ENCODE measurements around the gene ESRRA. TPM values are rescaled to one million over a fixed set of nuclear protein-coding genes. Genes with fewer than 3 reads are reported as not detected.

Gene ESRRA
- 16.0 and 33.9 TPM in 2 replicates for total RNA-seq (2014; rRNA removed; shearing (Covaris generic); ENCODE audit: low replicate concordance)

- Histone ChIP-seq H3K4me1 (ENCODE audit: low read length) (peaks cover 37% of the 10 kb centered on the region), H3K79me2 (ENCODE audit: low read length) (peaks cover 32% of the 10 kb centered on the region), H3K4me3 (ENCODE audit: low read length) (peak within 1 kb of the TSS; percentile 85), H3K9me2 (replicated peaks; ENCODE audit: insufficient read depth, low read length) (no peaks in the 10 kb centered on the region), H3K9me3 (ENCODE audit: low read length) (no peaks in the 10 kb centered on the region), H2AFZ (ENCODE audit: low read length) (peak within 1 kb of the TSS; percentile 15; the same call in 1 of the 2 replicates), H3K36me3 (ENCODE audit: insufficient read depth, low read length) (peaks cover 7% of the 10 kb centered on the region; the same call in 1 of the 2 replicates), H3K9ac (ENCODE audit: low read length) (peak within 1 kb of the TSS; percentile 97), H4K20me1 (ENCODE audit: insufficient read depth, low read depth, low read length) (peaks cover 8% of the 10 kb centered on the region; the same call in 1 of the 2 replicates), H3K27me3 (ENCODE audit: low read length) (no peaks in the 10 kb centered on the region), H3K4me2 (ENCODE audit: low read depth, low read length, poor library complexity, severe bottlenecking) (peak within 1 kb of the TSS; percentile 93), H3K27ac (ENCODE audit: low read length) (peak within 1 kb of the TSS; percentile 96)
- DNase-seq: peak; percentile 100
Measured at GRCh38 chr11:64305075-64305690, at the start of gene ESRRA. Gene ESRRA (plus strand): TSS chr11:64305524. CDS start chr11:64307180, 1,656 bp downstream.

- H3K4me1 ChIP-seq (ENCODE audit: low read length): peaks cover 20% of the 10 kb centered on the region
- no peaks in the 10 kb centered on the region for H4K20me1 ChIP-seq (ENCODE audit: insufficient read depth, low read depth, low read length)
- DNase-seq: no peak
- no peaks in the 10 kb centered on the region for H3K9me3 ChIP-seq (ENCODE audit: low read length)
- H3K27me3 ChIP-seq (ENCODE audit: low read length): no peaks in the 10 kb centered on the region
- no peaks in the 10 kb centered on the region for H3K36me3 ChIP-seq (ENCODE audit: insufficient read depth, low read length)
- H3K4me3 ChIP-seq (ENCODE audit: low read length): no peak overlapping the region
- H3K79me2 ChIP-seq (ENCODE audit: low read length): peaks cover 7% of the 10 kb centered on the region; the same call in 1 of the 2 replicates
- H3K27ac ChIP-seq (ENCODE audit: low read length): no peak overlapping the region
- no peak overlapping the region for H3K4me2 ChIP-seq (ENCODE audit: low read depth, low read length, poor library complexity, severe bottlenecking)
- H3K9me2 ChIP-seq (replicated peaks; ENCODE audit: insufficient read depth, low read length): no peaks in the 10 kb centered on the region
- H2AFZ ChIP-seq (ENCODE audit: low read length): no peak overlapping the region
- H3K9ac ChIP-seq (ENCODE audit: low read length): no peak overlapping the region
Measured at GRCh38 chr11:64256300-64256699, 49.0 kb upstream of the ESRRA start.

- no peak overlapping the region for H3K9ac ChIP-seq (ENCODE audit: low read length)
- no peak overlapping the region for H3K4me2 ChIP-seq (ENCODE audit: low read depth, low read length, poor library complexity, severe bottlenecking)
- H2AFZ ChIP-seq (ENCODE audit: low read length): no peak overlapping the region
- H3K9me2 ChIP-seq (replicated peaks; ENCODE audit: insufficient read depth, low read length): no peaks in the 10 kb centered on the region
- H3K4me3 ChIP-seq (ENCODE audit: low read length): no peak overlapping the region
- no peak overlapping the region for H3K27ac ChIP-seq (ENCODE audit: low read length)
- no peaks in the 10 kb centered on the region for H4K20me1 ChIP-seq (ENCODE audit: insufficient read depth, low read depth, low read length)
- H3K36me3 ChIP-seq (ENCODE audit: insufficient read depth, low read length): no peaks in the 10 kb centered on the region
- no peak for DNase-seq
- H3K79me2 ChIP-seq (ENCODE audit: low read length): no peaks in the 10 kb centered on the region
- peaks cover 2% of the 10 kb centered on the region; the same call in 1 of the 2 replicates for H3K4me1 ChIP-seq (ENCODE audit: low read length)
- no peaks in the 10 kb centered on the region for H3K9me3 ChIP-seq (ENCODE audit: low read length)
- no peaks in the 10 kb centered on the region for H3K27me3 ChIP-seq (ENCODE audit: low read length)
Measured at GRCh38 chr11:64258356-64258755, 47.0 kb upstream of the ESRRA start.

- Histone ChIP-seq H3K4me3 (ENCODE audit: low read length) (no peak overlapping the region), H2AFZ (ENCODE audit: low read length) (no peak overlapping the region), H3K27ac (ENCODE audit: low read length) (no peak overlapping the region), H3K9me3 (ENCODE audit: low read length) (no peaks in the 10 kb centered on the region), H3K9ac (ENCODE audit: low read length) (no peak overlapping the region), H3K79me2 (ENCODE audit: low read length) (no peaks in the 10 kb centered on the region), H3K4me1 (ENCODE audit: low read length) (no peaks in the 10 kb centered on the region), H4K20me1 (ENCODE audit: insufficient read depth, low read depth, low read length) (no peaks in the 10 kb centered on the region), H3K9me2 (replicated peaks; ENCODE audit: insufficient read depth, low read length) (no peaks in the 10 kb centered on the region), H3K36me3 (ENCODE audit: insufficient read depth, low read length) (no peaks in the 10 kb centered on the region), H3K27me3 (ENCODE audit: low read length) (no peaks in the 10 kb centered on the region), H3K4me2 (ENCODE audit: low read depth, low read length, poor library complexity, severe bottlenecking) (no peak overlapping the region)
- no peak for DNase-seq
Measured at GRCh38 chr11:64258946-64259532, 46.3 kb upstream of the ESRRA start.

GRCh38 chr11:64259533-64260067, 45.7 kb upstream of the ESRRA start:
- H3K4me1 ChIP-seq (ENCODE audit: low read length): no peaks in the 10 kb centered on the region
- no peaks in the 10 kb centered on the region for H3K36me3 ChIP-seq (ENCODE audit: insufficient read depth, low read length)
- H3K9me3 ChIP-seq (ENCODE audit: low read length): no peaks in the 10 kb centered on the region
- no peaks in the 10 kb centered on the region for H3K9me2 ChIP-seq (replicated peaks; ENCODE audit: insufficient read depth, low read length)
- no peak overlapping the region for H2AFZ ChIP-seq (ENCODE audit: low read length)
- H3K27ac ChIP-seq (ENCODE audit: low read length): no peak overlapping the region
- no peak overlapping the region for H3K4me3 ChIP-seq (ENCODE audit: low read length)
- H3K4me2 ChIP-seq (ENCODE audit: low read depth, low read length, poor library complexity, severe bottlenecking): no peak overlapping the region
- H4K20me1 ChIP-seq (ENCODE audit: insufficient read depth, low read depth, low read length): no peaks in the 10 kb centered on the region
- no peaks in the 10 kb centered on the region for H3K27me3 ChIP-seq (ENCODE audit: low read length)
- H3K79me2 ChIP-seq (ENCODE audit: low read length): no peaks in the 10 kb centered on the region
- DNase-seq: no peak
- no peak overlapping the region for H3K9ac ChIP-seq (ENCODE audit: low read length)

- Histone ChIP-seq H3K36me3 (ENCODE audit: insufficient read depth, low read length) (no peaks in the 10 kb centered on the region), H3K27me3 (ENCODE audit: low read length) (no peaks in the 10 kb centered on the region), H3K27ac (ENCODE audit: low read length) (no peak overlapping the region), H3K4me2 (ENCODE audit: low read depth, low read length, poor library complexity, severe bottlenecking) (no peak overlapping the region), H2AFZ (ENCODE audit: low read length) (no peak overlapping the region), H3K79me2 (ENCODE audit: low read length) (no peaks in the 10 kb centered on the region), H3K9me3 (ENCODE audit: low read length) (no peaks in the 10 kb centered on the region), H4K20me1 (ENCODE audit: insufficient read depth, low read depth, low read length) (no peaks in the 10 kb centered on the region), H3K4me3 (ENCODE audit: low read length) (no peak overlapping the region), H3K4me1 (ENCODE audit: low read length) (peaks cover 3% of the 10 kb centered on the region), H3K9ac (ENCODE audit: low read length) (no peak overlapping the region), H3K9me2 (replicated peaks; ENCODE audit: insufficient read depth, low read length) (no peaks in the 10 kb centered on the region)
- DNase-seq: no peak
Measured at GRCh38 chr11:64260147-64260708, 45.1 kb upstream of the ESRRA start.

GRCh38 chr11:64261556-64262080, 43.7 kb upstream of the ESRRA start:
- Histone ChIP-seq H3K9me2 (replicated peaks; ENCODE audit: insufficient read depth, low read length) (no peaks in the 10 kb centered on the region), H3K36me3 (ENCODE audit: insufficient read depth, low read length) (no peaks in the 10 kb centered on the region)
- no peak for DNase-seq

More at GRCh38 chr11:64261556-64262080, 43.7 kb upstream of the ESRRA start:
- Histone ChIP-seq H3K9me3 (ENCODE audit: low read length) (no peaks in the 10 kb centered on the region), H3K79me2 (ENCODE audit: low read length) (no peaks in the 10 kb centered on the region), H3K27ac (ENCODE audit: low read length) (no peak overlapping the region), H3K9ac (ENCODE audit: low read length) (no peak overlapping the region), H3K4me1 (ENCODE audit: low read length) (peaks cover 9% of the 10 kb centered on the region), H3K27me3 (ENCODE audit: low read length) (no peaks in the 10 kb centered on the region), H3K4me3 (ENCODE audit: low read length) (no peak overlapping the region), H4K20me1 (ENCODE audit: insufficient read depth, low read depth, low read length) (no peaks in the 10 kb centered on the region), H3K4me2 (ENCODE audit: low read depth, low read length, poor library complexity, severe bottlenecking) (no peak overlapping the region), H2AFZ (ENCODE audit: low read length) (no peak overlapping the region)
